Nephron (organoid): Measurements from ENCODE around the gene NXPH4.
A peak's percentile ranks its signal among the peaks of the same experiment; 100 is the strongest.

Source experiments
- H3K27ac Mint-ChIP-seq, 3 experiments: 2 replicates each; pipeline ENCODE4 v1.8.0; 2020; ENCODE audit warnings: mixed read lengths in 3 of 3, mild to moderate bottlenecking in 2 of 3, moderate library complexity in 1 of 3
- H3K27me3 Mint-ChIP-seq: 2 replicates; pipeline ENCODE4 v1.8.0; 2021; ENCODE audit warnings: low read depth, mild to moderate bottlenecking, moderate library complexity, mixed read lengths
- H3K36me3 Mint-ChIP-seq: 2 replicates; pipeline ENCODE4 v1.8.0; 2020; ENCODE audit warnings: low read depth, mixed read lengths
- H3K4me1 Mint-ChIP-seq: 2 replicates; pipeline ENCODE4 v1.8.0; 2020; ENCODE audit warnings: mixed read lengths
- H3K4me3 Mint-ChIP-seq, 3 experiments: 2 replicates each; pipeline ENCODE4 v1.8.0; 2020; ENCODE audit warnings: mild to moderate bottlenecking in 3 of 3, mixed read lengths in 3 of 3, moderate library complexity in 2 of 3
- H3K9me3 Mint-ChIP-seq: 2 replicates; pipeline ENCODE4 v1.8.0; 2020; ENCODE audit warnings: mixed read lengths
- CTCF ChIP-seq, 3 experiments: fragments of 200-600 bp; sonication (generic); IDR thresholded peaks; one replicate each; pipeline ENCODE4 v1.5.0; 2021; ENCODE audit warnings: antibody characterized with exemption in 3 of 3; ENCODE audit not compliant: unreplicated experiment in 3 of 3

Gene NXPH4

GRCh38 chr12:57213763-57214397 is 2.7 kb upstream of the NXPH4 start:
- peaks cover 52% of the 10 kb centered on the region for H3K27me3 Mint-ChIP-seq
- no peak for TF ChIP-seq CTCF (IDR thresholded peaks at IDR 0.05; ENCODE audit: unreplicated experiment in 3 of 3)
- no peaks in the 10 kb centered on the region for H3K9me3 Mint-ChIP-seq

GRCh38 chr12:57214398-57214781 is 2.2 kb upstream of the NXPH4 start:
- H3K4me1 Mint-ChIP-seq: peaks cover 49% of the 10 kb centered on the region
- H3K9me3 Mint-ChIP-seq: no peaks in the 10 kb centered on the region
- H3K4me3 Mint-ChIP-seq: peak overlapping the region; percentile 74 to 80 (median 80)
- peak; percentile 73 to 80 (median 78) for TF ChIP-seq CTCF (IDR thresholded peaks at IDR 0.05; ENCODE audit: unreplicated experiment in 3 of 3)
- H3K27me3 Mint-ChIP-seq: peaks cover 57% of the 10 kb centered on the region
- H3K27ac Mint-ChIP-seq: no peak overlapping the region
- H3K36me3 Mint-ChIP-seq: peaks cover 7% of the 10 kb centered on the region

More at GRCh38 chr12:57213763-57214397, 2.7 kb upstream of the NXPH4 start:
- H3K27ac Mint-ChIP-seq: no peak overlapping the region
- peak overlapping the region in 2 of 3 experiments; percentile 80 for H3K4me3 Mint-ChIP-seq
- H3K36me3 Mint-ChIP-seq: peaks cover 11% of the 10 kb centered on the region
- H3K4me1 Mint-ChIP-seq: peaks cover 44% of the 10 kb centered on the region

DNA sequence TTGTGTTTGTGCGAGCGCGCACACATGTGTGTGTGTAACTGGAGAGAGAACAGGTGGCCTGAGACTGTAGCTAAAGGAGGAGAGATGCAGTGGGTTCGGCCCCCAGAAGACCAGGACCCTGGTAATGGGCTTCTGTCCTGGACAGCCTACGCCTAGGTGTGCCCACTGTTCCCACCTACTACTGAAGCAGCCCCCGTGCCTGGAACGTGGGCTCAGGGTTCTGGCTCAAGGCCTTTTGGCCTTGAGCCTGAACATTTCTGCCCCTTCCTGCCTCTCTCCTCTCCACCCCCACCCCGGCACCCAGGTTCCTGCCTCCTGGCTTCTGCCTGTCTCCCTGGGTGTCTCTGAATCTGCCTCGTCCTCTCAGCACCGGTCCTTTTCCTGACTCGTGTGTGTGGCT is 1.5 kb upstream of the NXPH4 start:
- Mint-ChIP-seq H3K36me3 (peaks cover 3% of the 10 kb centered on the region), H3K4me3 (peak overlapping the region; percentile 76 to 82 (median 80)), H3K27ac (peak overlapping the region in 1 of 3 experiments; percentile 69), H3K9me3 (no peaks in the 10 kb centered on the region), H3K4me1 (peaks cover 55% of the 10 kb centered on the region), H3K27me3 (peaks cover 62% of the 10 kb centered on the region)
- no peak for TF ChIP-seq CTCF (IDR thresholded peaks at IDR 0.05; ENCODE audit: unreplicated experiment in 3 of 3)

DNA sequence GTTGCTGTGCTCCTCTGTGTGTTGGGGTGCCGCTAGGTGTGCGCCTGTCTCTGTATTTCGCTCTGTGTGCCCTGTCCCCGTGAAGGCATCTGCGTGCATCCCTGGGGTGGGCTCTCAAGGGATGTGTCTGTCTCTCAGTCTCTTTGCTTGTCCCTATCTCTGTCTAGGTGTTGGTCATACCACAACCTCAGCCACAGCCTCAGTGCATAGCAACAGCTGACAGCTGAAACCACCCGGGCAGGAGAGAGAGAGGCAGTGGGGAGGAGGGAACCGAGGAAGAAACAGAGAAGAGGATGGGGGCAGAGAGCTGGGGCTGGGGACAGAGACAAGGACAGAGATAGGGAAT is 953 bp upstream of the NXPH4 start:
- Mint-ChIP-seq H3K4me3 (peak overlapping the region; percentile 71 to 82 (median 80)), H3K36me3 (no peaks in the 10 kb centered on the region), H3K27me3 (peaks cover 65% of the 10 kb centered on the region), H3K4me1 (peaks cover 56% of the 10 kb centered on the region), H3K27ac (no peak overlapping the region), H3K9me3 (no peaks in the 10 kb centered on the region)
- no peak for TF ChIP-seq CTCF (IDR thresholded peaks at IDR 0.05; ENCODE audit: unreplicated experiment in 3 of 3)

DNA sequence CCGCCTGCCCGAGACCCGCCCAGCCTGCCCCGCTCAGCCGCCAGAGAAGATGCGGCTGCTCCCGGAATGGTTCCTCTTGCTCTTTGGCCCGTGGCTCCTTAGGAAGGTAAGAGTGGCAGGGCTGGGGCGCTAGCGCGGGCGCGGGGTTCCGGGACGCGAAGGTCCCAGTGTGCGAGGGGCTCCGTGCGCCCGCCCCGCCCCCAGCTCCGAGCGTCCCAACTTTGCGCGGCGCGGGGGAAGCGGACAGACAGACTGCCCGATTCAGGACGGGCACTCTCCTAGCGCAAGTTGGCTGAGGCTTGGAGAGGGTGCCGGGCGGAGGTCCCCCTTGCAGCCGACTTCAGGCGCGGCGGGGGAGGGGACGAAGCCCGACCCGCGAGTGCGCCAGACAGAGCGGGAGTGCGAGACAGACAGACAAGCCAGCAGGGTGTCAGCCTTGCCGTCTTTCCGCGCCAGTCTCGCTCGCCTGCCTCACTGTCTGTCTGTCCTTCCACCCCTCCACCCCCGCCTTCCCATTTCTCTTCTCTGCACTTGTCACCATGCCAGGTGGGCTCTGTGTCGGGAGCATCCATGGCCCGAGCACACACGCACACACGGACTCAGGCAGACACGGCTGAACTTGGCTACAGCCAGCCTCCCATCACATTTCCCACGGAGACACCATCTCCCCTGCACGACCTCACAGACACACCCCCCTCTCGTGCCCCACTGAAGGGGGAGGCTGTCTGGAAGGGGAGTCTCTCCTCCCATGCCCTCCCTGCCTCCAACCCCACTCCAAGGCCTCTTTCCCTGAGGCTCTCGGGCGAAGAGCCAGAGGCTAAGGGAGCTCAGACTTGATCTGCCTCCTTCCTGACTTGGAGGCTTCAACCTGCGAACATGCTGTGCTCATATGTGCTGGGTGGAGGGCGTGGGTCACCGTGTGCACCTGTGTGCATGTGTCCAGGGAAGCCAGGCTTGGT is 606 bp downstream of the NXPH4 start:
- Mint-ChIP-seq H3K9me3 (no peaks in the 10 kb centered on the region), H3K27ac (peak overlapping the region in 2 of 3 experiments; percentile 46 to 47), H3K4me3 (peak overlapping the region; percentile 87 to 91 (median 88)), H3K36me3 (no peaks in the 10 kb centered on the region), H3K4me1 (peaks cover 69% of the 10 kb centered on the region), H3K27me3 (peaks cover 77% of the 10 kb centered on the region)
- no peak for TF ChIP-seq CTCF (IDR thresholded peaks at IDR 0.05; ENCODE audit: unreplicated experiment in 3 of 3)
